HG02798 (cell line): ENCODE data around the gene DBX1.
A peak's percentile ranks its signal among the peaks of the same experiment; 100 is the strongest.
"Not testable (repeated sequence)": the region's sequence is repeated elsewhere in the genome, so short reads cannot be mapped to it uniquely, and the experiment has no call there.

Experiments used
- ATAC-seq: cut with Tn5 transposase; IDR thresholded peaks from one replicate; pipeline ENCODE4 v1.9.1; 2021; ENCODE audit warnings: mild to moderate bottlenecking; ENCODE audit not compliant: unreplicated experiment, poor library complexity

The DBX1 gene

DNA sequence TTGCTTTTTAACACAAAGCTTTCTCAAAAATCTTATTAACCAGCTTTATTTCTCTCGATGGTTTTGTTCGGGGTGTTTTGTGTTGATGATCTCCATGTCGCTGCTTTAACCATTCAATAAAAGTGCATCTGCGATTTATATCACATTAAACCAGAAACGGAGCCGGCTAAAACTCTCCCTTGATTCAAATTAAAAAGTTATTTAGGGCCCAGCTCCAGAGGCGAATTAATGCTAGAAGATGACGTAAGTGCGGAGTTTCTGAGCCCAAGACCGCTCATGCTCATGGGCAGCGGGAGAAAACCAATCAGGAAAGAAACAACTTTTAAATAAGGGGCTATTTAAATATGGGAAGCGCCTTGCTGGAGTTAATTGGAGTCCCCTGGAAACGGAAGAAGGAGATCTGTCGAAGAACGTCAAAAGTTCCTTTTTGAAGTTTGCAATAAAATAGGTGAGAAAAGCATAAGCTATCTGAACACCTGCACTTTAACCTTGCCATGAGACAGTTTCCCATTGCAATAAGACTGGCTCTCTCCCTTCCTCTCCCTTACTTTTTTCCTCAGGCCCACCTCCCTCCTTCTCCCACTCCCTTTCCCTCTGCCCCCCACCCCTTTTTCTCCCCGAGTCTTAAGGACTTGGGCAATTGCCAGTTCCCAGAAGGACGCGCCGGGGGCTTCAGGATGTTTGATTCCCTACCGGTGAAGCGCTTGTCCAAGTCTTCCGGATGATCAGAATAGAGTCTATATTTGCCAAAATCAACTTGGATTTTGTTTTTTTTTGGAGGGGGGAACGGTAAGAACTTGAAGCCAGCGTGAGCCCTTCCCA, 1.9 kb upstream of the DBX1 start:
- ATAC-seq: no peak

DNA sequence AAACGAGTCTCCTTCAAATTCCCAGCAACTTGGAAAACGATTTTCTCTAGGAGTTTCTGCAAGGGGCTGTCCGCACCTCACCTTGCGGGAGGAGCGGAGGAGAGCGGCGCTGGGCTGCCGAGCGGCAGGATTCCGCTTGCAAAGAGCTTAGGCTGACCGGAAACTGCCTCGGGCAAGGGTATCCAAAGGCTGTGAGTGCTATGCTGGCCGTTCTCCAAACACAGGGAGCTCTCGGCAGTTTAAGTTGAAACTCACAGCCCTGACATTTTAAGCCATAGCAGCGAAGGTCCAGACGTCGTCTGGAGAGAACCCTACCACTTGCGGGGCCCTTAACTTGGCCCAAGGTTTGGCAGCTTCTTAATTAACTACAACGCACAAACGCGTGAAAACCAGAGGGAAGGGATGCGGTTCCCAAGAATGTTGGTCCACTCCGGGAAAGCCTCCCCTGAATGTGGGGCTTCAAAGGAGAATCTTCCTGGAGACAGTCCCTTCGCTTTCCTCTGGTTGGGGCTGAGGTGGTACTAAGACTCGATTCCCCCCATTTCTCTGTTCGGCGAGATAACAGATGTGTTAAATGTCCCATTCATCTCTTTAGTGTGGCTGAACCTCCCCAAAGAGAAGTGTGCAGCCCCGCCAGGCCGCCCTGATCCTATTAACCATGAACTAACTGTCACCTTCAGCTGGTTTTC, 1.1 kb upstream of the DBX1 start:
- no peak for ATAC-seq

DNA sequence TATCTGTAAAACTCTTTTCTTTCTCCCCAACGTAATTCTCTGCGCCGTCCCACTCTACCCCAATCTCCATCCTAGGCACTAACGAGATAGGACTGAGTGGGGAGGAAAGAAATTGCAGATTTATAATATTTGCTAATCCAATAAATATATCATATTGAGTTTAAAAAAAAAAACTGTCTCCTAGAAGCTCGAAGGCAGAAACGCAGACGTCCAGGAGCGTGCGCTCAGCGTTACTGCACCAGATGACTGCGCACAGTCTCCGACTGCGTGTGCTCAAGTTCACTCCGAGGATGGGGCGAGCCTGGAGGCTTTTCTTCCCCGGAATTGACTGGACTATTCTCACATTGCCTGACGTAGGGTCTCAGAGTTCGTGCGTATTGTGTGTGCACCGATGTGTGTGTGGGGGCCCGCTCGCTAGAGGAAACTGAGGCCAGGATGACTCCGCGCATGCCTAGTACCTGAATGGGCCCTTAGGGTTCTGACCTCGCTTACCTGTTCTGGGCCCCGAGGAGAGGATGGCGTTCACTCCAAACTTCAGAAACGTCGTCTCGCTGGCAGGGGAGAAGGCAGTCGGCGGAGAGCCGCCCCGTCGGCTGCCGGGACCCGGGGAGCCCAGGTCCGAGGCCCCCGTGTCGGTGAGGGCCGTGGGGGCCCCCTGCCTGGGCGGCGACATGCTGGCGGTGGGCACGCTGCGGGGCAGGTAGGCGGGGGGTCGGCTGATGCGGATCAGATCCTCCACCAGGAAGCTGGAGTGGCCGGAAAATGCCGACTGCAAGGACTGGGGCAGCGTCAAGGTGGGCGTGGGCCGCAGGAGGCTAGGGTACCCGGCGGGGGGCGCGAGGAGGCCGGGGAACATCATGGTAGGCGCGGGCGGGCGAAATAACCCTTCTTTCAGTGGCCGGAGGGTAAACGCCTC, 551 bp downstream of the DBX1 start:
- ATAC-seq: no peak

DNA sequence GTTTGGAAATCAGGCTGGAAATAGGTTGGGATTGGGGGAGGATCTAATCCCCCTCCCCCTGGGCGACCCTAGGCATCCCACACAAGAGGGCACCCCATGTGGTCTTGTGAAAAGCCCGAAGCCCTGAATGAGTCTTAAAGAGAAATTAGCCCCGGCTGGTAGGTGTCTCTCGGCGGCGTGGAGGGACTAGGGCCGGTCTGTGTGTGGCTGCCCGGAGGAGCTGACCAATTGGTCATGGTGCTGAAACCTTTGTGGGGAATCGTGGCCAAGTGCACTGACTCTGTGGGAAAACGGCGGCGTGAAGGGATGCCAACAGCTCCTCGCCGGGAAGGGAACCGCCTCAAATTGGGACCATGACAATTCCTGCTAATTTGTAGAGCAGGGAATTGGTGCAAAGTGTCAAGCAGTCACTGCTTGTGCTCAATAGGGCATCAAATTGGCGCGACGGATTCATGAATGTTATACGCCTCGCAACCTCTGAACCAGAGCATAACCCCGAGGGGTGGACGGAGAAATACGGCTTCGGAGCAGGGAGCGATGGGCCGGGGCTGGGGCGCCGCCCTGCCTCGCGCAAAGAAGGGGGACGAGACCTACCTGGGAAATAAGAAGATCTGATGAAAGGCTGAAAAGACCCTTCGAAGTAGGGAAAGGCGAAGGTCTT, 1.5 kb downstream of the DBX1 start:
- no peak for ATAC-seq

DNA sequence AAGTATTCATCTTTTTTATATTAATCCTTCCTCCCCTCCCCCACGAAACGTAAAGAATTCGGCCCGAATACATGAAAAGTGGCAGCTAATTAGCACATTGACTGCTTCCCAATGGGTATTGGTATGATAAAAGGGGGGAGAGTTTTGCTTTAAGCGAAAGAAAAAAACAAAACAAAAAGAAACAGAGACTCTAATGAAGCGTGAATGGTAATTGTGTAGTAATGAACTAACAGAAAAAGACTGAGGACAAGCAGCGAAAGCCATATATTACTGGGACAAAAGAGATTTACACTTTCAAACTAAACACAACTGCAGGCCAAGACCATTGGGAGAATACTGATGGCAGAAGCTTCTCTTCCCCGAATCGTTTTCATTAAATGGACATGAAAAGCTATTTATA, 2.5 kb downstream of the DBX1 start:
- ATAC-seq: no peak

DNA sequence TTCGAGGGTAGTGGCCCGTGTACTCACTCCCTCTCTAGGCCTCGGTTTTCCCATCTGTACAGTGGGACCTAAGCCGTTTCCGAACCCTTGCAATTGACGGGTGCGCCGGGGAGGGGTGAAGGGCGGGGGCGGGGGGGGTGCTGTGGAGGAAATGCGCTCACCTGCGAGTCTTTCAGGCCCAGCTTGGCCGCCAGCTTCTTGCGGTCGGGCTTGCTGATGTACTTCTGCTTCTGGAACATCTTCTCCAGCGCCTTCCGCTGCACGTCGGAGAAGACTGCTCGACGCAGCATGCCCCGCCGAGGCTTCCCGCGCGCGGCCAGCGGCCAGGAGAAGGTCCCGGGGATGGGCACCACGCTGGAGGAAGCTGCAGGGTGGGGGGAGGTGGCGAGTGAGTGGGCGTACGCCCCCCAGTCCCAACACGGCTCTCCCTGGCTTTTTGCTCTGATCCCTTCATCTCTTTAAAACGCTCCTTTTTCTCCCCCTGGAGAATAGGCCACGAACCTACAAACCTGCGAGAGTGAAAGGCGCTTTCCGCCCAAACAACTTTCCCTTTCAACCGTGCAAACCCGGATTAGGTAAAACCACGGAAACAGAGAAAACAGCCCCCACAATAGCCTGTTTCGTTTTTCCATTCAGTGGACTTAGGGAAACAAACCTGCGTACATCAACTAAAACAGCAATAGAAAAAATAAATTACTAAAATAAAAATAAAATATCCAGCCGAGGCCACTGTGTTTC, 3.2 kb downstream of the DBX1 start:
- no peak for ATAC-seq

DNA sequence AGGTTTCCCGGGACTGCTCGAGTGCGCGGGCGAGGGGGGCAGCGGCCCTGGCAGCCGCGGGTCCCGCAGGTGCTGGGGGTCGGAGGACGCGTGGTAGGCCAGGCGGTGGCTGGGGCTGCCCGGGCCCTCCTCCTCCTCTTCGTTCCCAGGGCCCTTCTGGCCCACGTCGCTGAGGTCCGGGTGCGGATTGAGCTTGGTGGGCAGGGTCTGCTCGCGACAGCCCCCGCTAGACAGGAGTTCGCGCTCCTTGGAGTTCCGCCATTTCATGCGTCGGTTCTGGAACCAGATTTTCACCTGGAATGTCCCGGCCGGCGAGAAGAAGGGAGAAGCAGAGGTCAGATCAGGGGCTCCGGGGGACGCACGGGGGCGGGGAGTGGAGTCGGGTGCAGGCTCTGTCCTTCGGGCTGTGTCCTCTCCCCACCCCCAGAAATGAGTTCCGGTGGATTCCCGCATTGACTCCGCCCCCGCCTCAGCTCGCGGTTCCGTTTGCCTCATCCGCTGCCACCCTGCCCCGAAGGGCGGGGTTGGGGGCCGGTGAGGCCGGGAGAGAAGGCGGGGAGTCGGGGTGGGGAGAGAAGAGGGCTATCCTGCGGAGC, 3.9 kb downstream of the DBX1 start:
- no peak for ATAC-seq

DNA sequence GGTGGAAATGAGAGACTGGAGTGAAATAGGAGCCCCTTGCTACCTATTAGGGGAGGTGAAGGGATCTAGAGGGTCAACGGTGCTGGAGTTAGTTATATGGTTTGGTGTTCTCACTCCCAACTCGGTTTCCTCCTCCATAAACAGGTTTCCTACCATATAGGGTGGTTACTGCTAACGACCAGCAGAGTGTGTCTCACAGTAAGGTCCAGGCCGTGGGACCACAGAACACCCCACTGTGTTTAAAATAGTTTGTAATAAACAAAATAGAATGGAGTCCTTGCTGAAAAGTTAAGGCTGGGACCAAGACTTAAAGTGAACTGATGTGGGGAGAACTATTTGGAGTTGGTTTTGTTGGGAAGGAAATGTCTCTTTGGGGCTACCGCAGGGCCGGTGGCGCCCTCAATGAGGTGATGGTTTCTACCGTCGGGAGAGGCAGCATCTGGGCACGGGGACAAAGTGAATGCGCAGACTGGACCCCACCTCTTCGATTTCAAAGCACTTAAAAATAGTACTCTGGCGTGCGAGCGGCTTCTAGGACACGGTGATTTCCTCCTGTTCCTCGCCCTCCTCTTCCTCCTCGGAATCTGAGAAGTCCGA, 4.5 kb downstream of the DBX1 start:
- ATAC-seq: no peak

DNA sequence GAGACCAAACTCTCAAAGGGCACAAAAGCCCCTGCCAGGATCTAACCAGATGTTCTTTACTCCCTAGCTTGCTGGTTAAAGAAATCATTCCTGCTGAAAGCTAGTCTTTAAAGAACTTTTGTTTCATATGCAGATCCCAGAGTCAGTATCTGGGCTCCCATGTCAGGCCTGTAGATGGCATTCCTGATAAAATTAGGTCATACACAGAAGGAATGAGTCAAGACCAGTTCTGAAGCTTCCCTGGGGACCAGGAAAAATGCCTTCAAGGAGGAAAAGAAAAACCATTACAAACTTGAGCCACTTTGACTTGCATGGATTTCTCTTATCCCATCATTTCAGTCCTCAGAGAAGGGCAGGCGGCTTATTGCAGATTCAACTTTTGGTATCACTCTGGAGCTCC, 5.9 kb downstream of the DBX1 start:
- ATAC-seq: no peak

DNA sequence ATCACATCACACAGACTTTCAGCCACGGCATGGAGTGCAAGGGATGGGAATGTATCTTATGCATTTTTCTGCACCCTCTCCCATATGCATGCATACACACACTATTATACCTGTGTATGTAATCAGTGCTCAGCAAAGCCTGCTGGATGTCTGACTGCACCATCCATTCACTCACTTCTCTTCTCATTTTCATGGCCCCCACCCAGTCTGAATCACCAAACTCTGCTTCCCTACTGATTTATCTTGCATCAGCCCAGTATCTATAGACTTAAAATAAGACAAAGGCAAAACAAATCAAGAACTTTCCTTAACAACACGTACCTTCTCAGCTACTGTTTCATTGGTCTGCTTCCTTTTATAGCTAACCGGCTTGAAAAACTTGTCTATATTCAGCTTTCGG, 21.6 kb downstream of the DBX1 start:
- no peak for ATAC-seq

DNA sequence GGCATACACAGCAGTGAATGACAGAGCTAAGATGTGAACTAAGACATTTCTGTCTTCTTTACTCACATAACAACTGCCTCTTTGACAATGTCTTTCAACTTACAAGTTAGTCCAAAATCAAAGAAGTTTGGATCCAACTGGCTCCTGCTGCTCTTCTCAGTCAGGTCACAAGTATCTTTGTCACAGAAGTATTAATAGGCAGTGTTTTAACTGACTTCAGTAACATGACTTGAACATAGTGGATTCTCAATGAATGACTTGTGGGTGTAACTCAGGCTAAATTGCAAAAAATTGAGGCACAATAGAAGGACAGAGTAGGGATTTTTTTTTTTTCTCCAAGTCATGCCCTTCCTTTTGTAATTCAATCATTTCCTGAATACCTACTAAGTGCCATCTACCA, 22.6 kb downstream of the DBX1 start:
- no peak for ATAC-seq

DNA sequence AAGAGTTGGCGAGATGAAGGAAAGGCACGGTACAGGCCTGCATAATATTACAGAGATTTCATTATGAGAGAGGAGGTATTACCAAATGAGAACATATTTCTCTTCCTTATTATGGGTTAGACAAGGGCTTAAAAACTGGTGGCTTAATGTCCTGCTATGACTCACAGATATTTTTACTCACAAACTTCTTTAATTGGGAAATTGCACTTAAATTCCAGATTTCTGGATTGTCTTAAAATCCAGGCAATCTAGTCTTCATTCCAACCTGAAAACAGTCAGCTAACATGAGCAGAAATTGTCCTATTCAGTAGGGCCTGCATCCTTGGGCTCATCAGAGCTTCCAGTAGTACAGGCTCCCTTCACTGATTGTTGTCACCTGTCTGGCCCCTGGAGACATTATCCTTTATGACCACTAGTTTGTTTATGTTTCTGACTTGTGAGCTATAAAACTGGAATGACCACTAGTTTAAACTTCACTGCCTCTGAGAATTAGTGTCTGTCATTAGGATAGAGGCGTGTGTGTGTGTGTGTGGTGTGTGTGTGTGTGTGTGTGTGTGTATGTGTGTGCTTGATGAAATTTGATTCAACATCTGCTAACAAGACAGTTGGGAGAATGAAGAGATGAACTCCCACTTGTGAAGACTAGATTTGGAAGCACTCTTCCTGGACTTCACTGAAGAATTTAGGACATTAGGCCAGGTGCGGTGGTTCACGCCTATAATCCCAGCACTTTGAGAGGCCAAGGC, 25.1 kb downstream of the DBX1 start:
- no peak for ATAC-seq

DNA sequence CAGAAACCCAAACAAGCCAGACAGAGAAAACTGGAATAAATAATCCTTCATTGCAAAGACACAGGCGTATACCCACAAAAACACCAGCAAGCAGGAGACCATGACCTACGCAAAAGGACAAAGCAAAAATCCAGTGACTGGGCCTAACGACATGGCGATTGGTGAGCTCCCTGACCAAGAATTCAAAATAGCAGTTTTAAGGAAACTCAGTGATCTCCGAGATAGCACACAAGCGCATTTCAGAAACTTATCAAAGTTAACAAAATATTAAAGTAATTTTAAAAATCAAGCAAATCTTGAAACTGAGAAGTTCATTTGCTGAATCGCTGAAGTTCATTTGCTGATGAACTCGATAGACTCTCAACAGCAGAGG, 27.6 kb downstream of the DBX1 start:
- ATAC-seq: no peak

DNA sequence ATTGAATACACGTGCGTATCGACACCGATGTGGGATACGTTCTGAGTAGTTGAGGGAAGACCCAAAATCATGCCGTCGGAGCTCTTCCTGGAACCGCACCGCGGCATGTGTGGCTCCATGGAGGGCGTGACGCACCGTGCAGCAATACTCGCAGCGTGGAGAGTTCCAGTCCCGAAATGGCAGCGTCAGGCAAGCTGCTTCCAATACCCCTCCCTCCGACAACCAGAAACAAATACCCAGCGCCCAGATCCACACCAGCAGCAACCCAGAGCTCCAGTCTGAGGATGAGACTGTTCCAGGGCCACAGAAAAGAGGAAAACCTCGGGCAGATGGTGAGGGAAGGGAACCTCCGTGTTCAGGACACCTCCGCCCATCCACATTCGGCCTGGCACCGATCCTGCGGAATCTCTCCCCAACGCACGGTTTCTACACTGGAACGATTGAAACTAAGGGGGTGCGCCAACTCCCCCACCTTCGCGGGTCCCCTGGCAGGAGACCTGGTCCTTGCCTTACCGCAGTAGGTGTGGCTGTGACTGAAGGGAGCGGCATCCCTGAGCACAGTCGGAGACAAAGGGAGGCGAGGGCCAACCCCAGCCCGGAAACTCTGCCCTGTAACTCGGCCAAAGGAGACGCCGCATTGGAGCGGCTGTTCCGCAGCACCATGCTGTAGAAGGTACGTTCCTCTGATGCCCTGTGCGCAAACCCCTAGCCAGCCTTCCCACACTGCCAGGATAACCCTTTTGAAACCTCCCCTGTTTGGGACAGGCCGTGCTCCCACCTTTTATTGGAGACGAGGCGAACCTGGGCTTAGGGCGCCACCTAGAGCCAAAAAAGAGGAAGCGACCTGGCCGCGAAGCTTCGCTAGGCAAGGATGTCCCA, 28.2 kb downstream of the DBX1 start:
- ATAC-seq: peak; percentile 52

DNA sequence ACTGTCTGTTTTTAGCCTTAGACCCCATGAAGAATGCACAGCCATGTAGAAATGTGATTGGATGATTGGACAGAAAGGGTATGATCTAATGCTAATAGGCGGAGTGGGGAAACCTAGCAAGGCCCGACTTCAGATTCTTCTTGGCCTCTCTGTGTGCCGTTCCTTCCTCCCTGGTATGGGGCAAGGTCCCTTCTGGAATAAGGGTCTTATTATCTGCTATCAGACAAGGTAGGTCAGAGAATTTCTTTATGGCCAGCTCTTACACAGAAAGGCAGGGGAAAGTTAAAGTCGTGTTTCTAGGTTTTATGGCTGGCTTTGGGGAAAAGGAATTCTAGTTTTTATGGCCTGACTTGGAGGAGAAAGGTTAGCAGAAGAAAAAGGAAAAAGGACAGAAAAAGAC, 30.6 kb downstream of the DBX1 start:
- no peak for ATAC-seq

DNA sequence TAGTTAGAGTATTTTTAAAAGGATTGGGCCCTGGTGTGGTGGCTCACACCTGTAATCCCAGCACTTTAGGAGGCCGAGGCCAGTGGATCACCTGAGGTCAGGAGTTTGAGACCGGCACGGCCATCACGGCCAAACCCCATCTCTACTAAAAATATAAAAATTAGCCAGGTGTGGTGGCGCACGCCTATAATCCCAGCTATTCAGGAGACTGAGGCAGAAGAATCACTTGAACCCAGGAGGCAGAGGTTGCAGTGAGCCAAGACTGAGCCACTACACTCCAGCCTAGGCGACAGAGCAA, 31.8 kb downstream of the DBX1 start:
- not testable (repeated sequence) for ATAC-seq

DNA sequence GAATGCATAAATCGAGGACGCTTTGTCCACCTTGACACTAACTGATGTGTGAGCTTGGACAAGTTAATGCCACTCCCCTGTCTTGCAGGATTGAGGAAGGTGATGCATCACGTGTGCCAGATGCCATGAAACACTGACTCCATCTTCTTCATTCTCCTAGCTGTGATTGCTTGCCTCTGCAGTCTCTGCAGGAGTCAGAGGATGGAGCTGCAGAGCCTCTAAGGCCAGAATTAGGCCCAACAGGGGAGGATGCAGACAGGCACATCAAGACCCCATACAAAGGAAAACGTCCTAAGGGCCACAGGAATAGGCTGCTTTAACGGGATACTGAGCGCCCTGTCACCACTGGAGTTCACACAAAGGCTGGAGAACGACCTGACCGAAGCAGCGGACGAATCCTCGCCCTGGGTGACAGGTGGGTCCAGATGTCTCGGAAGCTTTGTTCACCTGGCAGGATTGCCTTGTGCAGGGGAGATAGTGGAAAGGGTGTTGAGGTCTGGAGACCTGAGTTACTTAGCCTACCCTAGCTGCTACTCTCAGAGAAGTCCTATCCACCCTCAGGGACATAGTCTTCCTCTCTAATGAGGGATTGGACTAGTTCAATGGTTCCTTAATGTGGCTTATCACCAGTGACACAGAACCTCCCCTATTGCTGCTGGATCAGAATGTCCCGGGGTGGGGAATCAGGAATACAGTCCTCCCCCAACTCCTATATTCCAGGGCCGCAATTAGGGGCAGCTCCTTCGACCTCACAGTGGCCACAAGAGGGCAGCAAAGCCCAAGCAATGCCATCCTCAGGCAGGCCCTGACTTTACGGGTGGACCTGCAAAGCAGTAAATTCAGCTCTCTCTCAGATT, 32.4 kb downstream of the DBX1 start:
- peak; percentile 85 for ATAC-seq
